ENCODE data around the gene SNORC.

GRCh38 chr2:232882085-232882484 lies 12.0 kb downstream of the SNORC start:
- no peak for TF ChIP-seq POLR2A (IDR thresholded peaks at IDR 0.05)
- no peak for TF ChIP-seq CTCF (IDR thresholded peaks at IDR 0.05)

All from right lobe of liver (tissue), 4 donors.